ENCODE data around the gene AHRR.
A peak's percentile ranks its signal among the peaks of the same experiment; 100 is the strongest.
"Not testable (repeated sequence)": the region's sequence is repeated elsewhere in the genome, so short reads cannot be mapped to it uniquely, and the experiment has no call there.

The AHRR gene

GRCh38 chr5:414991-415927 is 93.7 kb downstream of the AHRR start:
- not testable (repeated sequence) for H3K27me3 Mint-ChIP-seq, ATAC-seq, H3K27ac Mint-ChIP-seq, H3K9me3 Mint-ChIP-seq, DNase-seq, H3K4me3 Mint-ChIP-seq
- Mint-ChIP-seq H3K4me1 (peaks cover 39% of the 10 kb centered on the region), H3K36me3 (ENCODE audit: low read depth) (peaks cover 11% of the 10 kb centered on the region)

GRCh38 chr5:415928-416635 is 94.6 kb downstream of the AHRR start:
- H3K4me1 Mint-ChIP-seq: peaks cover 32% of the 10 kb centered on the region
- no peaks in the 10 kb centered on the region for H3K27me3 Mint-ChIP-seq
- peak; percentile 53 for ATAC-seq
- no peaks in the 10 kb centered on the region for H3K9me3 Mint-ChIP-seq
- H3K4me3 Mint-ChIP-seq: no peak overlapping the region
- H3K27ac Mint-ChIP-seq: no peak overlapping the region
- H3K36me3 Mint-ChIP-seq (ENCODE audit: low read depth): peaks cover 10% of the 10 kb centered on the region
- DNase-seq: peak; percentile 23

- Mint-ChIP-seq H3K4me1 (peaks cover 27% of the 10 kb centered on the region), H3K9me3 (no peaks in the 10 kb centered on the region), H3K36me3 (ENCODE audit: low read depth) (peaks cover 9% of the 10 kb centered on the region), H3K27ac (no peak overlapping the region), H3K27me3 (no peaks in the 10 kb centered on the region), H3K4me3 (no peak overlapping the region)
- ATAC-seq: no peak
- DNase-seq: no peak
Observed at GRCh38 chr5:416636-416960, 95.1 kb downstream of the AHRR start.

GRCh38 chr5:417301-418161 is 96.0 kb downstream of the AHRR start:
- no peaks in the 10 kb centered on the region for H3K27me3 Mint-ChIP-seq
- peaks cover 17% of the 10 kb centered on the region for H3K4me1 Mint-ChIP-seq
- H3K4me3 Mint-ChIP-seq: no peak overlapping the region
- H3K36me3 Mint-ChIP-seq (ENCODE audit: low read depth): peaks cover 10% of the 10 kb centered on the region
- no peak for ATAC-seq
- H3K27ac Mint-ChIP-seq: no peak overlapping the region
- no peaks in the 10 kb centered on the region for H3K9me3 Mint-ChIP-seq
- no peak for DNase-seq

- ATAC-seq (no peak), DNase-seq (no peak)
- Mint-ChIP-seq H3K9me3 (no peaks in the 10 kb centered on the region), H3K27ac (no peak overlapping the region), H3K4me3 (no peak overlapping the region), H3K36me3 (ENCODE audit: low read depth) (peaks cover 10% of the 10 kb centered on the region), H3K27me3 (no peaks in the 10 kb centered on the region), H3K4me1 (peaks cover 15% of the 10 kb centered on the region)
Observed at GRCh38 chr5:418162-419121, 96.9 kb downstream of the AHRR start.

GRCh38 chr5:419970-420369 is 98.5 kb downstream of the AHRR start:
- H3K27me3 Mint-ChIP-seq: no peaks in the 10 kb centered on the region
- DNase-seq (no peak), ATAC-seq (no peak)
- H3K36me3 Mint-ChIP-seq (ENCODE audit: low read depth): peaks cover 9% of the 10 kb centered on the region
- H3K27ac Mint-ChIP-seq: no peak overlapping the region
- H3K4me1 Mint-ChIP-seq: peaks cover 16% of the 10 kb centered on the region
- H3K4me3 Mint-ChIP-seq: no peak overlapping the region
- H3K9me3 Mint-ChIP-seq: no peaks in the 10 kb centered on the region

- H3K27ac Mint-ChIP-seq: no peak overlapping the region
- ATAC-seq: no peak
Observed at GRCh38 chr5:420632-421286, 99.2 kb downstream of the AHRR start.

GRCh38 chr5:421287-421880 is 99.9 kb downstream of the AHRR start:
- ATAC-seq (no peak), DNase-seq (no peak)
- H3K36me3 Mint-ChIP-seq (ENCODE audit: low read depth): peaks cover 13% of the 10 kb centered on the region
- no peak overlapping the region for H3K27ac Mint-ChIP-seq
- peaks cover 4% of the 10 kb centered on the region for H3K27me3 Mint-ChIP-seq
- H3K4me1 Mint-ChIP-seq: peaks cover 13% of the 10 kb centered on the region
- H3K9me3 Mint-ChIP-seq: peaks cover 4% of the 10 kb centered on the region
- no peak overlapping the region for H3K4me3 Mint-ChIP-seq

More at GRCh38 chr5:420632-421286, 99.2 kb downstream of the AHRR start:
- Mint-ChIP-seq H3K27me3 (no peaks in the 10 kb centered on the region), H3K36me3 (ENCODE audit: low read depth) (peaks cover 9% of the 10 kb centered on the region), H3K4me3 (no peak overlapping the region), H3K9me3 (no peaks in the 10 kb centered on the region), H3K4me1 (peaks cover 16% of the 10 kb centered on the region)
- DNase-seq: no peak

- Mint-ChIP-seq H3K27ac (no peak overlapping the region), H3K4me3 (no peak overlapping the region), H3K9me3 (peaks cover 6% of the 10 kb centered on the region), H3K36me3 (ENCODE audit: low read depth) (peaks cover 15% of the 10 kb centered on the region), H3K4me1 (peaks cover 13% of the 10 kb centered on the region), H3K27me3 (peaks cover 6% of the 10 kb centered on the region)
- DNase-seq (no peak), ATAC-seq (no peak)
Observed at GRCh38 chr5:421901-422300, 100.4 kb downstream of the AHRR start.

GRCh38 chr5:422323-423232 is 101.1 kb downstream of the AHRR start:
- DNase-seq: no peak
- Mint-ChIP-seq H3K36me3 (ENCODE audit: low read depth) (peaks cover 15% of the 10 kb centered on the region), H3K27me3 (peaks cover 6% of the 10 kb centered on the region), H3K4me3 (no peak overlapping the region), H3K4me1 (peaks cover 13% of the 10 kb centered on the region), H3K9me3 (peaks cover 6% of the 10 kb centered on the region), H3K27ac (no peak overlapping the region)
- ATAC-seq: no peak

- Mint-ChIP-seq H3K9me3 (peaks cover 6% of the 10 kb centered on the region), H3K4me3 (no peak overlapping the region), H3K36me3 (ENCODE audit: low read depth) (peaks cover 19% of the 10 kb centered on the region), H3K27ac (no peak overlapping the region), H3K27me3 (peaks cover 6% of the 10 kb centered on the region), H3K4me1 (peaks cover 17% of the 10 kb centered on the region)
- DNase-seq (no peak), ATAC-seq (no peak)
Observed at GRCh38 chr5:423233-423565, 101.7 kb downstream of the AHRR start.

- H3K36me3 Mint-ChIP-seq (ENCODE audit: low read depth): peaks cover 19% of the 10 kb centered on the region
- H3K9me3 Mint-ChIP-seq: peaks cover 6% of the 10 kb centered on the region
- peaks cover 6% of the 10 kb centered on the region for H3K27me3 Mint-ChIP-seq
- no peak overlapping the region for H3K27ac Mint-ChIP-seq
- DNase-seq (no peak), ATAC-seq (no peak)
- peaks cover 18% of the 10 kb centered on the region for H3K4me1 Mint-ChIP-seq
- no peak overlapping the region for H3K4me3 Mint-ChIP-seq
Observed at GRCh38 chr5:423626-424261, 102.2 kb downstream of the AHRR start.
